NCI-H2196 treated with DMSO at 0.1 percent for 48 hours (cell line): ENCODE results near the gene GTF2H1.
"Not testable (repeated sequence)": the region's sequence is repeated elsewhere in the genome, so short reads cannot be mapped to it uniquely, and the experiment has no call there.

Experiments
- DNase-seq: peaks from one replicate; lab custom pipeline; 2025; ENCODE audit not compliant: unreplicated experiment; lab: John Stamatoyannopoulos, UW

The GTF2H1 gene

DNA sequence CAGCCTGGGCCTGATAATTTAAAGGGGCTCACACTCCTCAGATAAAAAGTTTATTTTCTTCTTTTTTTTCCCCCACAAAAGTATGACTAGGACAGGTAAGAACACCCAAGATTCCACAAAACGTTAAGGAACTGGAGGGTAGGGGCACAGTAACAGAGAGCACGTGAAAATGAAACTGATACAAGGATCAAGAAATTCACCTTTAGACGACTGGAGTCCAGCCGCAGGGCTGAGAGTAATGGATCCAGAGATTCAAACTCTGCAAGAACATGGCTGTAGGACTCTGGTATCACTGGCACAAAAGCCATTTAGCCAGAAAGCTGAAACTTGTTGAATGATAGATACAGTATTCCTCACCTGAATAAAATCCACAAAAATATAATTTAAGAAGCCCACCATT, 4.8 kb upstream of the GTF2H1 start:
- DNase-seq, result no peak

DNA sequence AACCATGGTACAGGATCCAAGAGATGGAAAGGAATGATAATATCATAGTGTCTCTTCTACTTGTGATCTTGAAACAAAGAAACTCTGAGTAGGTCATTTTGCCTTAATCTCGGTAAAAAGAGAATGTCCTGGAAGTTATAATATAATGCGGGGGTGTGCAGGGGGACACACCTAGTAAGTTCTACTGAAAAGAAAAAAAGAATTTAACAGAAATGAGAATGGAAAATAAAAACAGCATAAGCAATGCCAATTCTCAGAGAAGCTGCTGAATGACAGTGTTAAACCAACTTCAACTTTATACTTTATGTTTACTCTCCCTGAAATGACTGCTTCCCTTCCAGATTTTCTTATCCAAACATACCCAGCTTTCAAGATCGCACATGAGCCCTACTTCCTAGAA, 2.5 kb upstream of the GTF2H1 start:
- DNase-seq, result no peak

DNA sequence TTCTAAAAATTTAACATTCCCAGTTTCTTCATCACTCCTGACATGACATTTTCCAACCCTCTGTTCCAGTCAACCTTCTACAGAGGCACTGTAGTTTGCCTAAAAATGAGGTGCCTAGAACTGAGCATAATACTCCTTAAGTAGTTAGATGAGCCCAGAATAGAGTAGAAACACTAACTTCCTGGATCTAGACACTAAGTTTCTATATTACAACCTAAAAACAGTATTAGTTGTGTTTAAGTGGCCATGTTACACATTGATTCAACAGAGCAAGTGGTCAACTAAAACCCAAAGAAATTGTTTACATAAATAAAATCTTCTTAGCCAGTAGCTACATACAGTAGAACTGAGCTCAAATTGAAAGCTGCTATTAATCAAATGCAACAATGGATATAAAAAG, 1.8 kb upstream of the GTF2H1 start:
- DNase-seq, result no peak

DNA sequence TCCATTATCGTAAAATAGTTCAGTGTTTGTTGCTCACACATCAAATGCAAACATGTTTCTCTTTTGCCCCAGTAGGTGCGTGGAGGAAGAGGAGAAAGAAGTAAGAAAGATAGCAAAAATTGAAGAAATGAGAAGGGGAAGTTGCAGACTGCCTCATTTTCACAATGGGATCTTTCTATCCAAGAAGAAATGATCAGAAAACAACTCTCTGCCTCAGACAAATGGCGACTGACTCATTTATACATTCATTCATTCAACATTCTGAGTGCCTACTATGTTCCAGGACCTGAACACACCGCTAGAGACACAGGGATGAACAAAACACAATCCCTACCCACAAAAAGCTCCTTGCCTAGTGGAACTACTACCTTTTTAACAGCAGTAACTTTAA, 794 bp upstream of the GTF2H1 start:
- no peak for DNase-seq

DNA sequence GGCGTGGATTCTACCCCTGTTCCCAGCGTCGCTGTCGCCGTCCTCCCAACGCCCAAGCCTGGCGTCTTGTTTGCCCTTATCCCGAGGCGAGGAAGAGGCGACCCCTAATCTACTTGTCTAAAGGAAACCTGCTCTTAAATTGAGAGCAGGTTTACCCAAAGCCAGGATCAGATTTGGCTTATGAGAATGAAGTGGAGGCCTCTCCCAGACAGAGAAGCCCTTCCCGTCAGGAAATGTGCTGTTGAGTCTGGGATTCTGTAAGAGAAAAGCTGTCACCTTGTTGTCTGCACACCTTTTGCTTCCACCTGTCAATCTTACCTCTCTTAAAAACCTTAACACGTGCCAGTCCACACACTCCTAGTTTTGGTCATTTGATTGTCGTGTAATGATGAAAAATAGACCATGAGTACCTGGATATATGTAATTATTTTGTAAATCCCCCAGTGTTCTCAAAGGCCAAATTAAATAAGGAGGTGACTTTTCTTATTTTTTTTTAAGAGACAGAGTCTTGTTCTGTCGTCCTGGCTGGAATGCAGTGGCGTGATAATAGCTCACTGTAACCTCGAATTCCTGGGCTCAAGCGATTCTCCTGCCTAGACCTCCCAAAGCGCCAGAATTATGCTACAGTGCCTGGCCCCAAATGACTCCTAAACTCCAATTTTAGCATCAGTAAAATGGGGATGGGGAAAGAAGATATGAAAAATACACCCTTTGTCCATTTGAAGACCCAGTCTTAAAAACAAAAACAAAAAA, 627 bp downstream of the GTF2H1 start:
- no peak for DNase-seq

DNA sequence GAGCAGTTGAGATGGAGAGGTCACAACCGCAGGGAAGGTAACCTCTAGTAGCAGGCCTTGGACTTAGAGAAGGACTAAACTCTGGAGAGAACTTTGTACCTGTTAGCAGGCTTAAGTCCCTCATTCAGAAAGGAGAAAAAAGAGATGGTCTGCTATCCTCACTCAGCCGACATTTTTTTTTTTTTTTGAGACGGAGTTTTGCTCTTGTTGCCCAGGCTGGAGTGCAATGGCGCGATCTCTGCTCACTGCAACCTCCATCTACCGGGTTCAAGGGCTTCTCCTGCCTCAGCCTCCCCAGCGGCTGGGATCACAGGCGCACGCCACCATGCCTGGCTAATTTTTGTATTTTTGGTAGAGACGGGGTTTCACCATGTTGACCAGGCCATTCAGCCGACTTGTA, 1.5 kb downstream of the GTF2H1 start:
- DNase-seq, result not testable (repeated sequence)

DNA sequence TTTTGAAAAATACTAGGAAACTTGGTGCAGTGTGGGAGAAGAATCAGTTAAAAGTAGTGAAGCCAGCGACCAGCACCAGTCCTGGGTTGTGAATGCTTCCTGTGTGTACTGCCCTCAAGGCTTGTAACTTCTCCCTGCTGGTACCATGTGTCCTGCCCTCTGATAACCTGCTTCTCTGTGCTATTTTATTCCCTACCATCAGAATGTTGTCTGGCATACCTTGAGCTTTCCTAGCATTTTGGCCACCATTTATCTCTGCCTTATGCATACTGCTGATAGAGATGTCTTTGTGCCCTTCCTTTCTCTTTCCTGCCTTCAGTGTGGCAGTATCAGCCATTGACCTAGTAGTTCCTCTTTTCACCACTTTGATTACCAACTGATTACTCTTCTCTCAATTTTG, 2.0 kb downstream of the GTF2H1 start:
- DNase-seq, result no peak

DNA sequence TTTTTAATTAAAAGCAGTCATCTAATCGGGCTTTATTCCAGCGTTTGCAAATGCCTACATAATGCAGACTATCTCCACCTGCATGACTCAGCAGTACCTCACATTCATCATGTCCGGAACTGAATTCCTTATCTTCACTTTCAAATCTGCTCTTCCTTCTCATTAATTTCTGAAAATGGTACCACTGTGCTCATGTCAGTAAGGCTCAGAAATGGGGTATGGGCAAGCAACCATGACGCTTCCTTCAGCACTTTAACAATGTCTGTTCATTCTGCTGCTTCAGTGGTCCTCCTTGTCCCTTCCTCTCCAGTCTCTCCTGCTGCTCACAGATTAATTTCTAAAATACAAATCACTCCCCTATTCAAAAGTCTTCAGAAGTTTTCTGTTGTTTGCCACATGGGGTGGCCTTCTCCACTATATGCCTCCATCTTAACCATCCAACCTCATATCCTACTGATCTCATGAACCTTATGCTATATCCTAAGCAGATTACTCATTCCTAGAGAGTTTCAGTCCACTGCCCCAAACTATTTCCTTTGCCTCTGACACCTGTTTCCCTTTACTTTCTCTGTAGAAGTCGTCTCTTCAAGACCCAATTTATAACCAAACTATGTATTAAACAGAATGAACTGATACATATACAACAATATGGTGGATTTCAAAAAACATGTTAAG, 7.0 kb downstream of the GTF2H1 start:
- no peak for DNase-seq

DNA sequence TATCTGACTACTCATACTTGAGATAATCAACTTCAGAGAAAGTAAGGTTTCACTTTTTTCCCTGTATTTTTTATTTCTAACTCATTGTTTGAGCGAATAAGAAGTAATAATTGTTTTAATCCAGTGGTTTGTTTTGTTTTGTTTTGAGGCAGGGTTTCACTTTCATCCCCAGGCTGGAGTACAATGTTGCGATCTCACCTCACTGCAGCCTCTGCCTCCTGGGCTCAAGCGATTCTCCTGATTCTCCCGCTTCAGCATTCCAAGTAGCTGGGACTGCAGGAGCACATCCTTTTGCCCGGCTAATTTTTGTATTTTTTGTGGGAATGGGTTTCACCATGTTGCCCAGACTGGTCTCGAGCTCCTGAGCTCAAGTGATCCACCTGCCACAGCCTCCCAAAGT, 8.6 kb downstream of the GTF2H1 start:
- no peak for DNase-seq

DNA sequence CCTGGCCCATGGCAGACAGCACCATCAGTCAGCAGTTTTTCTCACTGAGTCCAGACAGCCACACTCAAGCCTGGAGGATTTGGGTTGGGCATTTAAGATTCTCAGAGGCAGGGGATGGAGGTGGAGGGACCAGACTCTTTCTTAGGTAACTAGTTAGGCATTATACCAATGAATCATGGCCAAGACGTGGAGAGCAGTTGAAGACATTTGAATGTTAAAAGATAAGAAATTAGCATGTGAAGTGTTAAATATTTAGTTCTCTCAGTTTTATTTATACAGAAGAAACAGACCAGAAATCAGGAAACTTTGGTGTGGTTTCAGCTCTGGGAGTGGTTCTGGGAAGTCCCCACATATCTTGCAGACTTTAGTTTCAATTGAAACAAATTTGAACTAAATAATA, 9.9 kb downstream of the GTF2H1 start:
- no peak for DNase-seq

DNA sequence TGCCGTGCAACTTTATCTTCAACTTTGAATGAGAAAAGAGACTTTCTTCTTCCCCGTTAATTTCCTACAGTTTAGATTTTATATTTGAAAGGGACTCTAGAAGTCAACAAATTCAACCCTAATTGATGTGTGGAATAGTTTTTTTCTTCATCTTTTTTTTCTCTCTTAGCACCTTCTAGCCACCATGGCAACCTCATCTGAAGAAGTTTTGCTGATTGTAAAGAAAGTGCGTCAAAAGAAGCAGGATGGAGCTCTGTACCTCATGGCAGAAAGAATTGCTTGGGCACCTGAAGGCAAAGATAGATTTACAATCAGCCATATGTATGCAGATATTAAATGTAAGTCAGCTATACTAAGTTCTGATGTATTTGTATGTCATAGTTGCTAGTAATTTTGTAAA, 10.5 kb downstream of the GTF2H1 start:
- DNase-seq, result no peak

DNA sequence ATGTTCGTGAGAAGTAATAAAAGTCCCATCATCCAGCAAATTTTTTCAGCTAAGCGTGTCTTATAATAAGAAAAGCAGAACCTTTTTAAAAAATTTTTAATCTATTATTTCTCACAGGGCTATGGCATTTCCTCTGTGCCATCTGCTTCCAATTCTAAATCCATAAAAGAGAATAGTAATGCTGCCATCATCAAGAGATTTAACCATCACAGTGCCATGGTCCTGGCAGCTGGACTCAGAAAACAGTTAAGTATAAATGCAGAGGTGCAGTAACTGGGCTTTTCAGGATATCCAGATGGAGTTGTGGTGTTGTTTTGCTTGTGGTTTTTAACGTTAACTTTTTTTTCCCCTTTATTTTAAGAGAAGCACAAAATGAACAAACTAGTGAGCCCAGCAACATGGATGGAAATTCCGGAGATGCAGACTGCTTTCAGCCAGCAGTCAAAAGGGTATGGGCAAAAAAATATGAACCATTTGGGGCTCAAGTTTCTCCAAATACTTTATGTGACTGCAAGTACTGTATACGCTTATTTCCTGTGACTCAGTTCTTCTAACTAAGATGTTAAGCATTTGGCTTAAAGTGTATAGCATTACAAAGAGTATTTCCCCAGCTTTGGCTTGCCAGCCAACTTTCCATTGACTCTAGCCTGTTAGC, 25.2 kb downstream of the GTF2H1 start:
- no peak for DNase-seq

DNA sequence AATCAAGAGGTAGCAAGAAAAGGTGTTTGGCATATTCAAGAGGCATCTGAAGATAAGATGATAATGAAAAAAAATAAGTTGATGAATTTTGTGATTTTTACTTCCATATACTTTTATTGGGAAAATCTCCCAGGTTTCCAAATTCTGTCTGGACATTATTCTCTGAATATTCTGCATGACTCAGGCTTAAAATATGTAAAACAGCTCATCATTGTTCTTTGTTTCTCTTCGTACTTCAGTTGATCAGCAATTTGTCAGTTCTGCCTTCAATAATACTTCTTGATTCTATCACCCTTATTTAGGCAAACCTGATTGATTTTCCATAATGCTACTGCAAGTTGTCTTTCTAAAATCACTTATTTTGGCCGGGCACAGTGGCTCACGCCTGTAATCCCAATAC, 30.2 kb downstream of the GTF2H1 start:
- DNase-seq, result no peak

DNA sequence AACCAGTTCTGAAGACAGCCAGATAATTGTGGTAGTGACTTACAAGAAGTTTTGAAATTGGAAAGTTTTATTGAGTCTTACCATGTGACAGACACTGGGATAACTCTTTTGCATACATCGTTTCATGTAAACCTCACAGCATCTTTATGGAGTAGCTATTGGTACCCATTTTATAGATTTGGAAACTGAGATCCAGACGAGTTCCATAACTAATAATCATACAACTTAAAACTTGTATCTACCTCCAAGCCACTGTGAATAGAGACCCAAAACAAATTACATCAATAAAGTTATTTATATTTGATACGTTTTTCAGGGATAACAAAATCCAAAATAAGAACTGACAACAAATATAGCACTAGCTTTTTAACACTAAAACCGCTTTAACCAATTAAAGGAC, 36.3 kb downstream of the GTF2H1 start:
- DNase-seq, result no peak

DNA sequence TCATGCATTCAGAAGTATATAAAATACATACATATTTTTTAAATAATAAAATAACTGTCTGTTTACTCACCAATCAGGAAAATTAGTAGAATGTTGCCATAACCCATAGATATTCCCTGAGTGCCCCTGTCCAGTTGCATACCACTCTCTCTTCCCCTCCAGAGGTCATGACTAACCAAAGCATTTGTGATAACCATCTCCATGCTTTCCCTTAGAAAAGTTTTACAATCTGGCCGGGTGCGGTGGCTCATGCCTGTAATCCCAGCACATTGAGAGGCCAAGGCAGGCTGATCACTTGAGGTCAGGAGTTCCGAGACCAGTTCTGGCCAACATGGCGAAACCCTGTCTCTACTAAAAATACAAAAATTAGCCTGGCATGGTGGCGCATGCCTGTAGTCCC, 38.8 kb downstream of the GTF2H1 start:
- no peak for DNase-seq

DNA sequence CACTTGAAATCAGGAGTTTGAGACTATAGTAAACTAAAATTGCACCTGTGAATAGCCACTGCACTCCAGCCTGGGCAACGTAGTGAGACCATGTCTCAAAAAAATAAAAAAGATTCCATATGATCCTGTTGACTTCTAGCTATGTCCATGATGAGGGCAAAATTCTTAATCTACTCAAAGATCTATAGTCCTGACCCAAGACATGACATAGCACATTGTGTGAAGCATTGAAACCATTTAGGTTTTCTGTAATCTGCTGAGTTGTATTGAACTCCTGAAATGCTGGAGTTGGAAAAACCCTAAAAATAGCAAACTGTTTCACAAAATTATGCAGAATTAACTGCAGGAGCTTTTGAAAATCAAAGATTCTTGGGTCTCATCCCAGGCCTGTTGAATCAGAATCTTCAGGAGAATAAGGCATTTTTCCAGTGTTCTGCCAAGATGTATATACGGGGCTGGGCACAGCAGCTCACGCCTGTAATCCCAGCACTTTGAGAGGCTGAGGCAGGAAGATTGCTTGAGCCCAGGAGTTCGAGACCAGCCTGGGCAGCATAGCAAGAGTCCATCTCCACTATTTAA, 42.2 kb downstream of the GTF2H1 start:
- no peak for DNase-seq

DNA sequence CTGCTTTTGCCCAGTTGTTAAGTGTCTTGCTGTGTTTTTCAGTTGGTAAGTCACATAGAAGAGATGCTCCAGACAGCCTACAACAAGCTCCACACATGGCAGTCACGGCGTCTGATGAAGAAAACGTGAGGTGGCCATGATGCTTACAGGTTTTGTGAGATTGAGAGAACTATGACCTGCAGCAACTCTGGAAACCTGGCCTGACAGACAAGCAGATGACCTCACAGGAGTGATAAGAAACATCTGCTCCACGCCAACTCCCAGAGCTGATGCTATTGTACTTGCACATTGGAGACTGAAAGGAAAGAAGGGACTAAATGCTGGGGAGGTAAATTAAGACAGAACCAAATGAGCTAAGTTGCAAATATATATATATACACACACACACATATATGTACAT, 43.4 kb downstream of the GTF2H1 start:
- DNase-seq, result no peak

DNA sequence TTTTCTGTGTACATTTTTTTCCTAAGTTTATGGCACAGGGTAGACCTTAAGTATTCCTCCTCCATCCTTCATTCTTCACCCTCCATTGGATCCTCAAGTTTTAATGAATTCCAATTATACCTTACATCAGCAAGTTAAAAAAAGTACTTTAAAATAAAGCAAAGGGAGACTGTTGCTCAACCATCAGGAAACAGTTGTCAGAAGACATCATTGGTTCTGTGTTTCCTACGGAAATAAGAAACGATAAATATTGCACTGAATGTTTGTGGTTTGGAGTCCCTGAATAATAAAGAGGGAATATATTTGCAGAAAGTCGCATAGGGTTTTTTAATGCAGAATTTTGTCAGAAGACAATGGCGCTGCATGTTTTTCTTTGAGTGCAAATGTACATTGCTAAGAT, 43.9 kb downstream of the GTF2H1 start:
- no peak for DNase-seq

DNA sequence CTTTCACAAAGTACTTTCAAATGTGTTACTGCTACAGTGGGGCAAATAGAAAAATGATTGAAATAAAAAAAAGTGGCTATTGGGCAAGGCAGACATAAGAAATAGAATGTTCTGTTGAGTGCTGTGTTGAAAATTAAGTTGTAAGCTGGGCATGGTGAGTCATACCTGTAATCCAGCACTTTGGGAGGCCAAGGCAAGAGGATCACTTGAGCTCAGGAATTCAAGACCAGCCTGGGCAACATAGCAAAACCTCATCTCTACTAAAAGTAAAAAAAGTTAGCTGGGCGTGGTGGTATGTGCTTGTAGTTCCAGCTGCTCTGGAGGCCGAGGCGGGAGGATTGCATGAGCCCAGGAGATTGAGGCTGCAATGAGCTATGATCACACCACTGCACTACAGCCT, 45.1 kb downstream of the GTF2H1 start:
- no peak for DNase-seq

DNA sequence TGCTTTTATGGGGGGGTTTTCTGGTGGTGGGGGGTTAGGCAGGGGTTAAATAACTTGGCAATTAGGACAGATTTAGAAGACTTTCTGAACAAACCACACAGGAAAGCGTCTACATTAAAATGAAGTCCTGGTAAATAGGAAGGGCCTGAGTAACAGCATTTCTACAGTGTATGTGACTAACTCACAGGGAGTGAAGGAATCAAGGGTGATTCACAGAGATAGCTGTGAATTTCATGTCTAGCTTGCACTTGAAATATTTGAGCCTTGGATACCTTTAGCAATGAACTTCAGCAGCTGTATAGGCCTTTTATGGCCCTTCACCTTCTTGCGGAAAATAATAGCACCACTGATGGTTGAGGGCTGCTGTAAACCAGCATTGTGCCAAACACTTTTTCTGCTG, 45.9 kb downstream of the GTF2H1 start:
- DNase-seq, result no peak

DNA sequence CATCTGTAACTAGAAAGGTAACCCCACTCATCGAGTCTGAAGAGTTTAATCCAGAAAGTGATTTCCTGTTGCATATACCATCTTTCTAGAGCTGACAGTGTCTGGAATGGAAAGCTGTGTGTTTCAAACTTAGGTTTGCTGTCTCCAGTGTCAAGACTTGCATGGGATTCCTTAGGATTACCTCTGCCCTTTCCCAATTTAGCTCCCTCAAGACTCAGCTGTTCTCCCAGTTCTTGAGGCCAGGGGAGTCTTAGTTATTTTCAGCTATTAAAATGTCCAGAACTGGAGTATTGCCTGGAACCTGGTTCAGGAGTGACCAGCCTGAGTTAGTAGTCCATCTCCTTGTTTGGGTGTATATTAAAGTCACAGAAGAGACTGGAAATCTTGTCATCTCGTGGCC, 47.0 kb downstream of the GTF2H1 start:
- DNase-seq, result no peak

DNA sequence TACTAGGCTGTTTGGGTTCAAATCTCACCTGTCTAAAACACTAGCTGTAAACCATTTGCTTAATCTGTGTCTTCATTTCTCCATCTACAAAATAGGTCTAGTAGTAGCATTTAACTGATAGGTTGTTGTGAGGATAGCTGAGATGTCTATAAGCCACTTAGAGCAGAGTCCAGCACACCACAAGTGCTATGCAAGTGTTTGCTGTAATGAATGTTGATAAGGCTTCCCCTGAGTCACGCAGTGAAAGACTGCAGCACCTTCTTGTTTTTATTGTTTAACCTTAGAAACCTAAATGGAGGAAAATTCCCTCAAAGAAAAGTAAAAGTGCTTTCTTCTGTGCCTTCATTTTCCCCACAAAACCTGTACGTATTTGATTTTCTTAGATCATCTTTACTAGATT, 48.9 kb downstream of the GTF2H1 start:
- no peak for DNase-seq
